GM21367 (cell line): Measurements from ENCODE around the gene DHRS3.

Experiments used
- ATAC-seq: cut with Tn5 transposase; IDR thresholded peaks from one replicate; pipeline ENCODE4 v1.9.1; 2021; ENCODE audit not compliant: unreplicated experiment

DHRS3 gene

GRCh38 chr1:12555411-12556367 lies 62.3 kb downstream of the DHRS3 start:
- no peak for ATAC-seq

GRCh38 chr1:12554521-12555305 lies 63.3 kb downstream of the DHRS3 start:
- no peak for ATAC-seq

- no peak for ATAC-seq
These were observed 64.0 kb downstream of the DHRS3 start for GRCh38 chr1:12553963-12554362.

- no peak for ATAC-seq
These were observed 64.8 kb downstream of the DHRS3 start for GRCh38 chr1:12552951-12553921.

- ATAC-seq = no peak
These were observed 65.7 kb downstream of the DHRS3 start for GRCh38 chr1:12552111-12552888.

- ATAC-seq = no peak
These were observed 66.4 kb downstream of the DHRS3 start for GRCh38 chr1:12551584-12551983.

GRCh38 chr1:12549460-12550349 lies 68.3 kb downstream of the DHRS3 start:
- ATAC-seq = no peak

GRCh38 chr1:12548973-12549459 lies 69.0 kb downstream of the DHRS3 start:
- ATAC-seq = no peak

GRCh38 chr1:12548279-12548972 lies 69.6 kb downstream of the DHRS3 start:
- no peak for ATAC-seq

GRCh38 chr1:12547586-12548225 lies 70.3 kb downstream of the DHRS3 start:
- ATAC-seq = no peak

GRCh38 chr1:12546771-12547585 lies 71.0 kb downstream of the DHRS3 start:
- ATAC-seq = no peak

GRCh38 chr1:12544992-12545391 lies 73.0 kb downstream of the DHRS3 start:
- no peak for ATAC-seq

- ATAC-seq = no peak
These were observed 73.7 kb downstream of the DHRS3 start for GRCh38 chr1:12544357-12544756.

- ATAC-seq = no peak
These were observed 74.3 kb downstream of the DHRS3 start for GRCh38 chr1:12543740-12544154.

GRCh38 chr1:12542616-12543592 lies 75.1 kb downstream of the DHRS3 start:
- no peak for ATAC-seq

GRCh38 chr1:12542138-12542465 lies 75.9 kb downstream of the DHRS3 start:
- no peak for ATAC-seq
